ENCODE measurements around the gene ITGA7. TPM values are rescaled to one million over a fixed set of nuclear protein-coding genes. Genes with fewer than 3 reads are reported as not detected.

The ITGA7 gene
- total RNA-seq, 4 donors from 2014 or later = 117 to 518 (median 175) TPM

- TF ChIP-seq, protein P1, sequence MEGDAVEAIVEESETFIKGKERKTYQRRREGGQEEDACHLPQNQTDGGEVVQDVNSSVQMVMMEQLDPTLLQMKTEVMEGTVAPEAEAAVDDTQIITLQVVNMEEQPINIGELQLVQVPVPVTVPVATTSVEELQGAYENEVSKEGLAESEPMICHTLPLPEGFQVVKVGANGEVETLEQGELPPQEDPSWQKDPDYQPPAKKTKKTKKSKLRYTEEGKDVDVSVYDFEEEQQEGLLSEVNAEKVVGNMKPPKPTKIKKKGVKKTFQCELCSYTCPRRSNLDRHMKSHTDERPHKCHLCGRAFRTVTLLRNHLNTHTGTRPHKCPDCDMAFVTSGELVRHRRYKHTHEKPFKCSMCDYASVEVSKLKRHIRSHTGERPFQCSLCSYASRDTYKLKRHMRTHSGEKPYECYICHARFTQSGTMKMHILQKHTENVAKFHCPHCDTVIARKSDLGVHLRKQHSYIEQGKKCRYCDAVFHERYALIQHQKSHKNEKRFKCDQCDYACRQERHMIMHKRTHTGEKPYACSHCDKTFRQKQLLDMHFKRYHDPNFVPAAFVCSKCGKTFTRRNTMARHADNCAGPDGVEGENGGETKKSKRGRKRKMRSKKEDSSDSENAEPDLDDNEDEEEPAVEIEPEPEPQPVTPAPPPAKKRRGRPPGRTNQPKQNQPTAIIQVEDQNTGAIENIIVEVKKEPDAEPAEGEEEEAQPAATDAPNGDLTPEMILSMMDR (IDR thresholded peaks at IDR 0.05; ENCODE audit: low read depth) = no peak
These were observed 65.0 kb downstream of the ITGA7 start for GRCh38 chr12:55642669-55643068.

DNA sequence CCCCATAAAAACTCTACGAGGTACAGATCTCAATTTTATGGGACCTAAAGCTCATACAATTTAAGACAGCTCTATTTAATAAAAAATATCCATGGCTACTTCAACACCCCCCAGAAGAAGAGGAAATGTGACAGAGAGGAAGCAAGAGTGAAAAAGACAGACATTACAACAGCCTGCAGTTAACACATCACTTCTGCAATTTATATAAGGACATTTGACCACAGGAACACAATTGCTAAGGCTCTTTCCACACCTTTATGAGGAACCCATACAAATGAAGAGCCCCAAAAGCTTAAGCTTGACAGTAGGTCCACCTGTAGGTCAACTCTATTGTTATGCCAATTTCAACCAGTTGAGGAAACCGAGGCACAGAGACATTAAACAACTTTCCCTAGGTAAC lies 65.4 kb downstream of the ITGA7 start:
- TF ChIP-seq, protein P1 (IDR thresholded peaks at IDR 0.05; ENCODE audit: low read depth) = no peak

DNA sequence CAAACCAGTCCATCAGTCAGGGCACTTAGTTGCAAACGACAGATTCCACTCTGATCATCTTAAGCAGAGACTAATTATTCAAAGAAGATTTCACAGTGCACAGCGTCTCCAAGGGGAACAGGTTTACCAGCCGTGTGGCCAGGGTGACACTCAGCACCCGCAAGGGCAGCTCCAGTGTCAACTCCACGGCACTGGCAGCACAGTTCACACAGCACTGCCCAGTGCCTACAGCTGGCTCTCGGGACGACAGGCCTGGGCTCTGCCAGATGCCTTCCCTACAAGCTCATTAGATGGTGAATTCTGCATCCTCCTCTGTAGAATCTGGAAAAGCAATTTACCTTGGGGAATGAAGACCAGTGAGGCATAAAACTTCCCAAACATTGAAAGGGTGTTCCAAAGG lies 66.1 kb downstream of the ITGA7 start:
- TF ChIP-seq, protein P1 (IDR thresholded peaks at IDR 0.05; ENCODE audit: low read depth) = no peak

DNA sequence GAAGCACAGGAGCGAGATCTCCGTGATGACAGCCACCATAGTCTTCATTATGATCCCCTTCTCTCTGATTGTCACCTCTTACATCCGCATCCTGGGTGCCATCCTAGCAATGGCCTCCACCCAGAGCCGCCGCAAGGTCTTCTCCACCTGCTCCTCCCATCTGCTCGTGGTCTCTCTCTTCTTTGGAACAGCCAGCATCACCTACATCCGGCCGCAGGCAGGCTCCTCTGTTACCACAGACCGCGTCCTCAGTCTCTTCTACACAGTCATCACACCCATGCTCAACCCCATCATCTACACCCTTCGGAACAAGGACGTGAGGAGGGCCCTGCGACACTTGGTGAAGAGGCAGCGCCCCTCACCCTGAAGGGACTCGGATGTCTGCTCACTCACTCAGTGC lies 70.2 kb downstream of the ITGA7 start:
- TF ChIP-seq, protein P1 (IDR thresholded peaks at IDR 0.05; ENCODE audit: low read depth) = no peak

GRCh38 chr12:55636853-55637252 lies 70.9 kb downstream of the ITGA7 start, which contains the start of gene OR10P1:
TSS of gene OR10P1 (plus strand) at chr12:55636892. CDS start at chr12:55636892, 0 bp downstream.
- TF ChIP-seq, protein P1 (IDR thresholded peaks at IDR 0.05; ENCODE audit: low read depth) = no peak

GRCh38 chr12:55636116-55636655 lies 71.5 kb downstream of the ITGA7 start:
- TF ChIP-seq, protein P1 (IDR thresholded peaks at IDR 0.05; ENCODE audit: low read depth) = no peak

Small RNA genes within 50 kb of the gene (small RNA-seq; reads per million reads assigned to genes)
- gene AC009779.1 (not detected), gene AC009779.5 (not detected), gene RF00017 (not detected)

Other genes with a start within 250 kb of the ITGA7 start
- gene OR6C70, start 237.8 kb downstream of the ITGA7 start, total RNA-seq = not detected
- not detected for gene OR6C68, start 215.5 kb downstream of the ITGA7 start, total RNA-seq
- not detected for gene OR6C4, start 158.3 kb downstream of the ITGA7 start, total RNA-seq
- gene OR2AP1, start 135.4 kb downstream of the ITGA7 start, total RNA-seq = not detected
- gene OR10P1, start 71.0 kb downstream of the ITGA7 start, total RNA-seq = not detected
- gene BLOC1S1, start 8.1 kb upstream of the ITGA7 start, total RNA-seq = 100 to 1,000 TPM; 193 to 251 (median 239) TPM
- gene RDH5, start 12.5 kb upstream of the ITGA7 start, total RNA-seq = 100 to 1,000 TPM in 3 of 4 donors, 10 to 100 TPM in 1; 70.9 to 162 (median 123) TPM
- 1,000 to 10,000 TPM in 1 of 4 donors, 100 to 1,000 TPM in 3; 727 to 1,052 (median 875) TPM for gene CD63, start 21.1 kb upstream of the ITGA7 start, total RNA-seq
- 1 to 10 TPM in 3 of 4 donors, under 1 TPM in 1; 0.82 to 1.8 (median 1.2) TPM for gene GDF11, start 35.2 kb upstream of the ITGA7 start, total RNA-seq
- gene SARNP, start 109.8 kb upstream of the ITGA7 start, total RNA-seq = 10 to 100 TPM; 56.6 to 69.3 (median 64.0) TPM
- gene ORMDL2, start 110.1 kb upstream of the ITGA7 start, total RNA-seq = 10 to 100 TPM; 11.7 to 29.5 (median 17.6) TPM
- gene DNAJC14, start 121.7 kb upstream of the ITGA7 start, total RNA-seq = 10 to 100 TPM; 26.2 to 29.3 (median 26.6) TPM
- gene MMP19, start 135.0 kb upstream of the ITGA7 start, total RNA-seq = 100 to 1,000 TPM in 1 of 4 donors, 10 to 100 TPM in 3; 22.2 to 182 (median 45.7) TPM
- 10 to 100 TPM; 25.9 to 37.4 (median 31.7) TPM for gene PYM1, start 220.0 kb upstream of the ITGA7 start, total RNA-seq
- gene DGKA, start 223.3 kb upstream of the ITGA7 start, total RNA-seq = 10 to 100 TPM; 16.1 to 59.5 (median 23.3) TPM

All from subcutaneous adipose tissue (tissue), 4 donors.